Smooth muscle cell (in vitro differentiated cells): Measurements from ENCODE around the gene GNB3. TPM values are rescaled to one million over a fixed set of nuclear protein-coding genes. Genes with fewer than 3 reads are reported as not detected.

Experiments
- DNase-seq: peaks from one replicate; lab custom pipeline; 2025; ENCODE audit not compliant: unreplicated experiment; lab: John Stamatoyannopoulos, UW
- H2AFZ ChIP-seq: fragments of 200-600 bp; sonication (generic); 2 replicates; pipeline ENCODE4 v1.6.0; 2016; ENCODE audit warnings: antibody characterized with exemption, low read depth, mild to moderate bottlenecking
- H3F3A ChIP-seq: fragments of 200-600 bp; sonication (generic); 2 replicates; pipeline ENCODE4 v1.6.0; 2017; ENCODE audit warnings: antibody characterized with exemption, low read depth
- H3K27ac ChIP-seq: fragments of 200-600 bp; sonication (generic); 2 replicates; pipeline ENCODE4 v1.5.1; 2016; ENCODE audit warnings: low read depth, mild to moderate bottlenecking
- H3K27me3 ChIP-seq: fragments of 200-600 bp; sonication (generic); 2 replicates; pipeline ENCODE4 v1.6.1; 2016; ENCODE audit warnings: low read depth, mild to moderate bottlenecking
- H3K36me3 ChIP-seq: fragments of 200-600 bp; sonication (generic); 2 replicates; pipeline ENCODE4 v1.5.1; 2016; ENCODE audit warnings: low read depth
- H3K4me1 ChIP-seq: fragments of 200-600 bp; sonication (generic); 2 replicates; pipeline ENCODE4 v1.5.1; 2016; ENCODE audit warnings: low read depth
- H3K4me2 ChIP-seq: fragments of 200-600 bp; sonication (generic); 2 replicates; pipeline ENCODE4 v1.6.0; 2016; ENCODE audit warnings: mild to moderate bottlenecking
- H3K4me3 ChIP-seq: fragments of 200-600 bp; sonication (generic); 2 replicates; pipeline ENCODE4 v1.5.1; 2016; ENCODE audit warnings: mild to moderate bottlenecking
- H3K79me2 ChIP-seq: fragments of 200-600 bp; sonication (generic); 2 replicates; pipeline ENCODE4 v1.6.0; 2016; ENCODE audit warnings: low read depth, mild to moderate bottlenecking
- H3K9ac ChIP-seq: fragments of 200-600 bp; sonication (generic); 2 replicates; pipeline ENCODE4 v1.6.0; 2016; ENCODE audit warnings: low read depth
- H3K9me3 ChIP-seq: fragments of 200-600 bp; sonication (generic); replicated peaks from 2 replicates; pipeline ENCODE4 v1.5.1; 2016; ENCODE audit warnings: low read depth
- H4K20me1 ChIP-seq: fragments of 200-600 bp; sonication (generic); 2 replicates; pipeline ENCODE4 v1.6.0; 2016; ENCODE audit warnings: low read depth
- WGBS: methylation state at CpG from one replicate; pipeline ENCODE4 v1.1.7; 2016; ENCODE audit warnings: low lambda C conversion rate; 5-methylcytosine and 5-hydroxymethylcytosine counted together
- polyA plus RNA-seq: library from polyadenylated mRNA; unstranded; fragments of >200 nt; fragmentation: Nextera tagmentation; extraction: Ambion mirVana; gene quantifications from 2 replicates; pipeline ENCODE4 v1.2.1, GENCODE V29; 2016
- total RNA-seq: library from RNA; depleted of rRNA; stranded (reverse); fragments of >200 nt; gene quantifications from 2 replicates; pipeline ENCODE4 v1.2.3, GENCODE V29; 2014
- TF ChIP-seq, protein P1 (sequence below): fragments of 200-600 bp; sonication (generic); IDR thresholded peaks from 2 replicates; pipeline ENCODE4 v1.5.1; 2017; ENCODE audit warnings: borderline replicate concordance, mild to moderate bottlenecking, antibody characterized with exemption; ENCODE audit not compliant: insufficient read depth, poor library complexity, severe bottlenecking

Gene GNB3
- total and polyA plus RNA-seq, 2 experiments from 2014 or later = 6.2 to 6.3 TPM

DNA sequence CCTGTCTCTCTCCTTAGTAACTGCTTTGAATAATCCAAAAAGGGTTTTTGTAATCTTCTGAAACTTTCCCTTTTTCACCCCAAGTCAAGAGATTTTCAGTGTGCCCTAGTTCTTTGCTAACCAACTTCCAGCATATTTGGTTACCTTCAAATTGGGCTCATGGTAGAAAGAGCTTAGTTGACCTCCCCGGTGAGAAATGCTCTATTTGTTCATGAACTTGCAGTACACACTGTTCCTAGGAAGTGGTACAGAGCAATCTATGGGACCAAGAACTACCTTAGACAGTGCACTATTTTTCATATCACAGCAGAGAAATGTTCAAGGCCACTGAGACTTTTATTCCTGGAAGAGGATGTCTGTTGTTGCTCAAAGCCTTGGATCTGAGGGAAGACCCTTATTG lies 12.9 kb downstream of the GNB3 start:
- TF ChIP-seq, protein P1, sequence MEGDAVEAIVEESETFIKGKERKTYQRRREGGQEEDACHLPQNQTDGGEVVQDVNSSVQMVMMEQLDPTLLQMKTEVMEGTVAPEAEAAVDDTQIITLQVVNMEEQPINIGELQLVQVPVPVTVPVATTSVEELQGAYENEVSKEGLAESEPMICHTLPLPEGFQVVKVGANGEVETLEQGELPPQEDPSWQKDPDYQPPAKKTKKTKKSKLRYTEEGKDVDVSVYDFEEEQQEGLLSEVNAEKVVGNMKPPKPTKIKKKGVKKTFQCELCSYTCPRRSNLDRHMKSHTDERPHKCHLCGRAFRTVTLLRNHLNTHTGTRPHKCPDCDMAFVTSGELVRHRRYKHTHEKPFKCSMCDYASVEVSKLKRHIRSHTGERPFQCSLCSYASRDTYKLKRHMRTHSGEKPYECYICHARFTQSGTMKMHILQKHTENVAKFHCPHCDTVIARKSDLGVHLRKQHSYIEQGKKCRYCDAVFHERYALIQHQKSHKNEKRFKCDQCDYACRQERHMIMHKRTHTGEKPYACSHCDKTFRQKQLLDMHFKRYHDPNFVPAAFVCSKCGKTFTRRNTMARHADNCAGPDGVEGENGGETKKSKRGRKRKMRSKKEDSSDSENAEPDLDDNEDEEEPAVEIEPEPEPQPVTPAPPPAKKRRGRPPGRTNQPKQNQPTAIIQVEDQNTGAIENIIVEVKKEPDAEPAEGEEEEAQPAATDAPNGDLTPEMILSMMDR = no peak
- H3K27ac ChIP-seq = peak overlapping the region; percentile 43
- 88% methylated on average over 1 of the region's 1 CpG for WGBS
- DNase-seq = no peak
- peak overlapping the region; percentile 69 for H3K4me3 ChIP-seq
- no peaks in the 10 kb centered on the region for H3K9me3 ChIP-seq
- no peaks in the 10 kb centered on the region for H3K27me3 ChIP-seq
- H3K36me3 ChIP-seq = no peaks in the 10 kb centered on the region
- H3K4me1 ChIP-seq = no peaks in the 10 kb centered on the region
- H3K9ac ChIP-seq = peak overlapping the region; percentile 21
- no peak overlapping the region for H2AFZ ChIP-seq
- H3K79me2 ChIP-seq = peaks cover 20% of the 10 kb centered on the region
- peak overlapping the region; percentile 83 for H3K4me2 ChIP-seq
- H3F3A ChIP-seq = peaks cover 7% of the 10 kb centered on the region
- peaks cover 3% of the 10 kb centered on the region for H4K20me1 ChIP-seq

DNA sequence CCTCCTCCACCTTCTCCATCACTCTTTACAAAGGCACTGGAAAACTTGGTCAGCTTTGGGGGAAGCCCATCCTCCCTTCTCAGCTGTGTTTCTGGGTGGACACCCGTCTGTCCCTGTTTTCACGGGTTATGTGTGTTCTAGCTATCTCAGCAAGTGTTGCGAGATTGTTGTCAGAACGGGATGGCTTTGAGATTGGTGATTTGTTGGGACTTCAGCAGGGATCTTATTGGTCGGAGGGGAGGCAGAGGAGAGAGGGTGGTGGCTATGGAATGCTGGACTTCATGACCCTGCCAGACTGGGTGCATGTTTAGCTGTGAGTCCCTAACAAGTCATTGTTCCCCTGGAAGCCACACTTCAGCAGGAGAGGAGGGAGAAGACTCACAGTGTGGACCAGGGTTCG lies 13.3 kb downstream of the GNB3 start:
- no peaks in the 10 kb centered on the region for H3K9me3 ChIP-seq
- peaks cover 3% of the 10 kb centered on the region for H4K20me1 ChIP-seq
- 88% methylated on average over 6 of the region's 6 CpGs for WGBS
- H3K9ac ChIP-seq = no peak overlapping the region
- H3F3A ChIP-seq = peaks cover 7% of the 10 kb centered on the region
- H3K27me3 ChIP-seq = no peaks in the 10 kb centered on the region
- H3K4me3 ChIP-seq = no peak overlapping the region
- no peak for DNase-seq
- no peak overlapping the region for H2AFZ ChIP-seq
- H3K79me2 ChIP-seq = peaks cover 20% of the 10 kb centered on the region
- no peak overlapping the region for H3K4me2 ChIP-seq
- peak overlapping the region; percentile 43 for H3K27ac ChIP-seq
- TF ChIP-seq, protein P1 = no peak
- H3K4me1 ChIP-seq = no peaks in the 10 kb centered on the region
- no peaks in the 10 kb centered on the region for H3K36me3 ChIP-seq

DNA sequence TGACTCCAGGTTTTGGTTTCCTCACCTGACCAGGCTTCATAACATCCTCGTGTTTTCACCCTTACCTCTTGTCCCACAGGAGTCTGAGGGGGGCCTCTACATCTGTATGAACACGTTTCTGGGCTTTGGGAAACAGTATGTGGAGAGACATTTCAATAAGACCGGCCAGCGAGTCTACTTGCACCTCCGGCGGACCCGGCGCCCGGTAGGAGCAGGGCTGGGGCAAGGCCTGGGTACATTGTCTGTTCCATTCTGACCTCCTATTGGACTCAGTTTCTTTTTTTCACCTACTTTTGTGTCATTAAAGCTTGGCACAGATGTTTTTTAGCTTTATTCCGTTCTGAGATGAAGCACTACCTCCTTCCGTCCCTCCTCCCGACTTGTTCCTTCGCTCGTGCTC lies 14.6 kb downstream of the GNB3 start:
- TF ChIP-seq, protein P1 = no peak
- H3K9me3 ChIP-seq = no peaks in the 10 kb centered on the region
- DNase-seq = no peak

DNA sequence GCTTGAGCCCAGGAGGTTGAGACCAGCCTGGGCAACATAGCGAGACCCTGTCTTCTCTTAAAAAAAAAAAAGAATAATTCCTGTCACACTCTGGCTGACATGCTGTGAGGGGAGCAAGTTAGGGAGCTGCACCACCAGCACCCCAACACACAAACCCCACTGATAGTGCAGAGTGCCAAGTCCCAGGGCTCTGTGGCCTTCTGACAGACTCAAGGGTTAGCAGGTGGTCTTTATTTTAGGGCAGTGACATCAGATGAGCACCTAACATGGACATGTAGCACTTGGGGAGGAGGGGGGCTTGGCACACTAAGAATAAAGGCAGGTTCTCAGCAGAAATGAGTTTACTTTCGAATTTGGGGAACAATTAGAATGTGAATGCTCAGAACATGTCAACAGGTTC lies 18.1 kb downstream of the GNB3 start:
- Histone ChIP-seq H3K36me3 (no peaks in the 10 kb centered on the region), H3K27me3 (no peaks in the 10 kb centered on the region)
- 91% methylated on average over 2 of the region's 2 CpGs for WGBS

More for the DNA sequence above, 14.6 kb downstream of the GNB3 start:
- H3K79me2 ChIP-seq = peaks cover 20% of the 10 kb centered on the region
- H3K9ac ChIP-seq = no peak overlapping the region
- peaks cover 5% of the 10 kb centered on the region for H3F3A ChIP-seq
- peaks cover 3% of the 10 kb centered on the region for H4K20me1 ChIP-seq
- no peaks in the 10 kb centered on the region for H3K27me3 ChIP-seq
- no peaks in the 10 kb centered on the region for H3K4me1 ChIP-seq
- H3K36me3 ChIP-seq = no peaks in the 10 kb centered on the region
- WGBS = 97% methylated on average over 14 of the region's 14 CpGs
- no peak overlapping the region for H2AFZ ChIP-seq
- H3K4me3 ChIP-seq = no peak overlapping the region
- H3K4me2 ChIP-seq = no peak overlapping the region
- no peak overlapping the region for H3K27ac ChIP-seq

More for the DNA sequence above, 18.1 kb downstream of the GNB3 start:
- Histone ChIP-seq H3K4me2 (no peak overlapping the region), H3K27ac (no peak overlapping the region), H4K20me1 (peaks cover 3% of the 10 kb centered on the region), H3K4me1 (no peaks in the 10 kb centered on the region), H3K4me3 (no peak overlapping the region), H3K9me3 (no peaks in the 10 kb centered on the region), H2AFZ (no peak overlapping the region), H3F3A (peaks cover 8% of the 10 kb centered on the region), H3K9ac (no peak overlapping the region), H3K79me2 (peaks cover 17% of the 10 kb centered on the region)
- TF ChIP-seq, protein P1 = no peak
- no peak for DNase-seq
